HG03457 (cell line): Measurements from ENCODE around the gene GBA2.

ENCODE experiments used
- ATAC-seq: cut with Tn5 transposase; IDR thresholded peaks from one replicate; pipeline ENCODE4 v1.9.1; 2021; ENCODE audit warnings: moderate number of reproducible peaks; ENCODE audit not compliant: unreplicated experiment

GBA2 gene

GRCh38 chr9:35748858-35749514 lies at the start of gene GBA2, which contains the start of gene RGP1:
GBA2 (minus strand) TSS chr9:35749228; CDS start chr9:35748704, 524 bp downstream.
RGP1 (plus strand) TSS chr9:35749287; CDS start chr9:35749756, 469 bp downstream.
- peak; percentile 58 for ATAC-seq

- ATAC-seq = no peak
Observed at GRCh38 chr9:35797311-35798109, 48.5 kb upstream of the GBA2 start.

DNA sequence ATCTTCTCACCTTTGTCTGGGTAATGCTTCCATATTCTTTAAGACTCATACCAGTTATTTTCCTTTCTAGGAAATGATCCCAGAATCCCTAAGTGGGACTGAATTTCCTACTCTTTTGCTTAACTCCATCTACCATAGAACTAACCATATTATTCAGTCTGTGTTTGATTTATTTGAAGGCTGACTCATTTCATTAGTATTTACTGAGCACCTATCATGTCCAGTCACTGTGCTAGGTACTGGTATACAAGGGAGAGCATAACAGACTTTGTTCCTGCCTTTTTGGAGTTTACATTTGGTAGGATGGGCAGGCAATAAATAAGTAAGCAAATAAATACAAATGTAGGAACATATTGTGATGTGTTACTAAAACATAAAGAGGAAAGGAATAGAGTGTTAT lies 46.7 kb upstream of the GBA2 start:
- ATAC-seq = no peak

DNA sequence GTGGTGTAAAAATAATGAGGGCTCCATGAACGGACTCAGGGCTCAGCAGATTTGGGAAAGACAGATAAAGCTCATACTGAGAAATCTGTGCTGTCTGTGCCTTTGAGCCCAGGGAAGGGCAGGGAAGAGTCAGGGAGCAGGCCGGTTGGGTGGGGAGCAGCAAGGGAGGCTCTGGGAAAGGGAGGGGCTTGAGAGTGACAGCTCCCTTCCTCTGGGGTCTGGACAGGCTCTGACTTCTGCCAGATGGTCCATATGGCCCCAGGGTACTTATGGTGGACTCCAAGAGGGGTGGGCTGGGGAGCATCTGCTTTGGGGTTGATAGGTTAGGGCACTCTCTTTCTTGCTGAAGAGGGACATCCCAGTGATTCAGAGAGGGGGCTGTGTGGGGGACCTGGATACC lies 44.4 kb upstream of the GBA2 start:
- ATAC-seq = no peak

- no peak for ATAC-seq
Observed at GRCh38 chr9:35792826-35793225, 43.8 kb upstream of the GBA2 start.

- no peak for ATAC-seq
Observed at GRCh38 chr9:35792024-35792813, 43.2 kb upstream of the GBA2 start.

DNA sequence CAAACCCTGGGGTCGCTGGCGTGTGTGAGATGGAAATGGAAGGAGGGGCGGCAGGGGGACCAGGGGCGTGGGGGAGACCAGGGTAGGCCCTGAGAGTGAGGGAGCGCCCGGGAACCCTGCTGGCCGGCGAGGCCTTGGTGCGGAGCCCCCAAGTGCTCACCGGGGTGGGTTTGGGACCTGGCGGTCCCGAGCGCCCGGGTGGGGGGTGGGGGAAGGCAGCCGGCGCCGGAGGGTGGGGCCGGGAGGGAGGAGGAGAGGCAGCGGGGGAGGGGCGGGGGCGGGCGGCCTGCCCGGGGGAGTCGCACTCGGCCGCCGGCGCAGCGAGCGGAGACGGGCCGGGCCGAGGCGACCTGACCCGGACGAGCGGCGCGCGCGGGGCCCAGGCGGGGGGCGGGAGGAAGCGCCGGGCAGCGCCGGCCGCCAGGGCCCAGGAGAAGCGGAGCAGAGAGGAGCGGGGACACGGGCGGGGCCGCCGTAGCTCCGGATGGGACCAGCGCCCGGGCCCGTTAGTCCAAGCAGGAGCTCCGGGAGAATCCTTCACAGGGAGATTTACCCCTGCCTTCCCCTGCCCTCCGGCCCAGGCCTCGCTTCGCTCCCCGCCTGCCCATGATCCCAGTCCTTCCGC lies 42.4 kb upstream of the GBA2 start, which contains the start of gene NPR2:
Gene NPR2, plus strand, starts transcription at position 295 of the 625 bp plus-strand sequence. CDS start 818 bp downstream, outside the sequence.
- ATAC-seq = no peak

DNA sequence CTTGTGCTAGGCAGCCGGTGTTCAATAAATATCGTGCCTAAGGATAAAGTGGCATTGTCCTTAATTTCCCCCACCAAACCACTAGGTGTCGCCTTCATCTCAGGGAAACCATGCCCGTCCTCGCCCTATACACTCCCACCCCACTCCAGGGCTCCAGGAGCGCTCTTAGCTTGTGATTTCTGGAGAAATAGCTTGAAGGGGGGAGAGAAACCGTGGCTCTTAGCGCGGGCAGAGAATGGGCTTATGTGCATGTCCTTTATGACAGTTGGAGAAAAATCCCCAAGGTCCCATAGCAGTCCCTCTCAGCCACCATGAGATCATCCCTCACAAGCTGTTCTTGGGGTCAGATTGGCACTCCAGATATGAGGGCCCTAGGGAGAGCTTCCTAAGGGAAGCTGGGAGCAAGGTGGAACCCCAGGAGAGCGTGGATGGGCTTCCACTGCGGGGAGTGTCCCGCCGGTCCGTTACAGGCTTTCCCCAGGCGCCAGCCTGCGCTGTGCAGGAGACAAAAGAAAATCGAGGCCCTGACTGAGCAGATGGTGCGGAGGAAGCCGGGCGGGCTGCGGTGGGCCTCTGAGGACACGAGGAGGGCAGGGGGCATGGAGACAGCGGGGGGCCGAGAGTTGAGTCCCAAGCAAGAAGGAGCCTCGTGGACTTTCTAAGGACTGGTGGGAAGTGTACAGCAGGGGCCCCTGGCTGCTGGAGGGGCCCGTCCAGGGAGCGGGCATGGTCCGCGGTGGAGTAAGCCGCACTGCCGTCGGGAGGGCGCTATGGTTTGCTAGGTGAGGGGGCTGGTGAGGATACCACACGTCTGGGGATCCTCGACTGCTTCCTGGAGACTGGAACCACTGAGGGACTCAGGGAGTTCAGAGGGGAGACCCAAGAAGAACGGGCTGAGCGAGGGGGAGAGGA lies 41.6 kb upstream of the GBA2 start:
- ATAC-seq = no peak

DNA sequence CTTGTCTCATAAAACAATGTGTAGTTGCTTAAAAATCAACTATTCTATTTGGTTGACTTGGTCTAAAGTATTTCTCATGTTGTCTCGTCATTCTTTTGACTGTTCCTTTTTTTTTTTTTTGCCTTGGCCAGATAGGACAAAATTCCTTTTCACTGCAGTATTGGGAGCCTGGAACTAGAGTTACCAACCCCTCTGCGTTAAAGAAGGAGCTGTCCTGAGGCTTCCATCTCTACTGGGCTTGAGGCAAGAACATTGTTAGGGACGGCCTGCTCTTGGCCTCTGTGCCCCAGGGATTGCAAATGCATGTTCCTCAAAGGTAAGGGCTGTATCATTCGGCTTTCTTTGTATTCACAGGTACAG lies 41.0 kb upstream of the GBA2 start:
- ATAC-seq = no peak

DNA sequence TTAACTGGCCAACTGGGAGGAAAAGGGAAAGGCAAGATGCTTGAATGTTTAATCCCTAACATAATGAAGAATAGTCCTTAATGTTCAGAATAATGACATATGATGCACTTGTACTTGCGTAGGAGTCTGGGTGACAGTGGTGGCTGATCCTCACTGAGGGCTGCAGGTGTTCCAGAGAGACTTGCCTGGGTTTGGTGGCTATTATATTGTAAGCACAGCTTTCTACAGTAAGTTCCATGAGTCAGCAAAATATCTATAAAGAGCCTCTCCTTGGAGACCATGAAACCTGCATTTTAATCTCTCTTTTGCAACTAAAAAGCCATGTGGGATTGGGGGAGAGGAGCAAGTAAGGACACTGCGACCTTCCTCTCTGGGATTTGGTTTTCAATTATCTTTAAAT lies 40.5 kb upstream of the GBA2 start:
- ATAC-seq = no peak

GRCh38 chr9:35783418-35783817 lies 34.4 kb upstream of the GBA2 start:
- no peak for ATAC-seq

DNA sequence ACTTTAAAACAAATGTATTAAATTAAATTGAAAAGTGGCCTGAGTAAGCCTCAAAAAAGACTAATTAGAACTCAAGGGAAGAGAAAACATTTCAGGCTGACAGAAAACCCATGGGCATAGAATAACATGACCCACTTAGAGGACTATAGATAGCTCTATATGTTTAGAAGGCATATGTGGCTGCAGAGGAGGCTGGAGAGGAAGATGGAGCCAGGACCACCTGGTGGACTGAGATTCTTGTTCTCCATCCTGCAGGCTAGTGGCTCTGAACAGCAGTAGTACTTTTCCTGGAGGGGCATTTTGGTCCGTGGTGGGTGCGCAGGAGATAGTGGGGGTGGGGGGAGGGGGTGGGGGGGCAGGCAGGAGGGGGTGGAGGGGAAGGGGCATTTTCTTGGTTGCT lies 32.0 kb upstream of the GBA2 start:
- no peak for ATAC-seq

- no peak for ATAC-seq
Observed at GRCh38 chr9:35778496-35778895, 29.5 kb upstream of the GBA2 start.

- ATAC-seq = no peak
Observed at GRCh38 chr9:35776018-35776417, 27.0 kb upstream of the GBA2 start.

DNA sequence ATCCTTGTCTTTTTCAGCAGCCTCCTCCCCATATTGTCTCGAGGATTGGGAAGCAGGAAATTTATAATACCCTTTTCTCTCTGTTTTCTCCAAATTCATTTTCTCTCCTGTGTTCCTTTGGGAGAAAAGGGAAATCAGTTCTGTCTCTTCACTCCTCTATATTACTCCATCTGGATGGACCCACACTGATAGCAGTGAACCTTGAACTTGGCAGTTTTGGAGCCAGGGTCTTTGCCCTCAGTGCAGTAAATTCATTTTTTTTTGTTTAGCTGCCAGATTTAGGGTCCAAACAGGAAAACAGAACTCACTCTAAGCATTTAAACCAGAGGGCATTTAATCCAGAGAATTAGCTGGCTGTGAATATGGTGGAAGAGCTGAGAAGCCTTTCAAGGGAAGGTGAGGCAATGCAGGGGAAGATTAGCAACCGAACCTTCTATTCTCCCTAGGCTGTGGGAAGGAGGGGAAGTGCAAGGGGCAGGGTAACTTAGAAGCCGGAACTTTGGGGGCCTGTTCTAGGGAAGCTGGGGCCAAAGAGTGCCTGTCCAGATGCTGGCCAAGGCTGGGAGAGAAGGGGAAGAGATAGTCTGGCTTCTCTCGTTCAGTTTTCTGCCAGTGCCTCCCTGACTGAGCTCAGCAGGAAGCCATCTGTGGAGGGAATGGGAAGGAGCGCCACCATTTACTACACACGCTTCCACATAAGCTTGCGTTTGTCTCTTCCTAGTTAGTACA lies 26.0 kb upstream of the GBA2 start:
- no peak for ATAC-seq

DNA sequence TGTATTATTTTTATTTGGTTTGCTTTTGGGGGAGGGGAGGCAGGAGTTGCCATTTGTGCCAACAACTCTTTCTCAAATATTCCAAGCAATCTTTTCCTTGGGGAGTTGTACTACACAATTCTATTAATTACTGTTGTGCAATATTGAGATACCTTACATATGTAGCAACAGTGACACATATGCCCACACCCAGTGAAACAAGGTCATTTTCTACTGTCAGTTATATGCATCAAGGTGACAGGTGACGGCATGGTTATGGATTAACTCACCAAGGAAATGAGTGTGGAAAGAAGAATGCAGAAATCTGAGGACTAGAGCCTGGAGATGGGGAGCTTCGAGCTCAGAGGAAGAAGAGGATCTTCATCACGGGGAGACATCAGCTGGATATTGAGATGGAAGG lies 22.9 kb upstream of the GBA2 start:
- ATAC-seq = no peak

DNA sequence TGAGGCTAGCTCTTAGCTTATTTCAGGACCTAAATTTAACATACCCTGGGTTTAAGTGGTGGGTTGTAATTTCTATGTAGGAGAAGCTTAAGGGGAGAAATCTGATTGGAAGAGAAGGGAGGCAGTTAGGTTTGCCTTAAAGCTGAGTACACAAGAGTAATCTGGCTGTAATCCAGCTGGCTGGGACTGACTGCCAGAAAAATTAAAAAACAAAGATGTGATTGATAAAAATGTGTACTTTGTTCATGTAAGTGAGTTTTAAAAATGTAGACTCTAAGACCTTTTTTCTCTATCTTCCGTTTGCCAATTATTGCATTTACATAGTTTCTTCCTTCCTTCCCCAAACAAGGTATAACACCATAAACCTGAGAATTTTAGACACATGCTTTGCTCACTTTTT lies 22.5 kb upstream of the GBA2 start:
- no peak for ATAC-seq

- ATAC-seq = no peak
Observed at GRCh38 chr9:35771075-35771433, 22.0 kb upstream of the GBA2 start.

DNA sequence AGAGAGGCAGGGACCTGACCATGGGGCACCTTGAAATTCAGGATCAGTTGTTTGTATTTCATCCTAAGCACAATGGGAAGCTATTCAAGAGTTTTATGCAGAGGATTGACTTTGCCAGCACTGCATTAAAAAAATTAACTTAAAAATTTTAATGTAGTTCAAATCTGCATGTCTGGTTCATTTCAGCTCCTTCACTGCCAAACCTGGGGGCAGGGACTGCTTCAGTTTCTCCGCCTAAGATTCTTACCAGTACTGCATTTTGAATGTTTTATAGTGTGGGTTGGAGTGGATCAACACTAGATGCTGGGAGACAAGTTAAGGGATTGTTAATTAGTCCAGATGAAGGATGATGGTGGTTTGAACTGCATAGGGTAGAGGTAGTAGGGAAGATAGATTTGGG lies 20.7 kb upstream of the GBA2 start:
- no peak for ATAC-seq

DNA sequence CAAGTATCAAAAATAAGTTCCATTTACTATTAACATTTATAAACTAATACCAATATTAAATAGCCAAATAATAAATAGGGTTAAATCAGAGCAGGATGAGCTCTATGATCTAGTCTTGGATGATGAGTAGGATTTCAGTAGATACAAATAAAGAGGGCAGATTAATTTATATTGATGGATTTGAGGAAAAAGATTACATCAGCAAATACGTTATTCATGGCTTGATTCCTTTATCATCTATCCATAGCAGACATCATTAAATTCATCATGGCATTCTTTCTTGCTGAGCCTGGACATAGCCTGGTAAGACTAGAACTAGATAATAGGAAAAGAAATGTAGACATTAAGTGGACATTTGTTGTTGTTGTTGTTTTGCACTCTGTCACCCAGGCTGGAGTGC lies 18.4 kb upstream of the GBA2 start:
- no peak for ATAC-seq
